ENCODE measurements around the gene HLA-E. TPM values are rescaled to one million over a fixed set of nuclear protein-coding genes. Genes with fewer than 3 reads are reported as not detected.
A peak's percentile ranks its signal among the peaks of the same experiment; 100 is the strongest.
"Not testable (repeated sequence)": the region's sequence is repeated elsewhere in the genome, so short reads cannot be mapped to it uniquely, and the experiment has no call there.

The HLA-E gene
- total RNA-seq, 1 donor from 2014 or later = 358 TPM

DNA sequence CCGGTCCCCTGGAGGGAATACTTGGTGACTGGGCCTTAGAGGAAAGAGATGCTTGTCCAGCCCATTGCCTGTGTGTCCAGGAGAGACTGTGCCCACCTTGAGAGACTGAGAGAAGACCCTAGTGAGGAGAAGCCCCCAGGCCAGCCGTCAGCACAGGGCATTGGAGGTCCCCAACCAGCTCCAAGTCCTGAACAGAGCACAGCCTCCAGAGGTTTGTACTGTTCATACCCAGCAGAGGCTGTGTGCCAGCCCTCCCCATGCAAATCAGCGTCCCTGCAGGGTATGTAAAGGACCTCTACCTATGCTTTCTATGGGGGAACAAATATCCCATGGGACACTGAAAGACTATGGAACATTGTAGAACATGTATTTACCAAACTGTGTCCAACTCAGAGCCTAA lies 8.4 kb downstream of the HLA-E start:
- Mint-ChIP-seq H3K4me3 (ENCODE audit: low read depth) (no peak overlapping the region), H3K9me3 (no peaks in the 10 kb centered on the region), H3K4me1 (ENCODE audit: low read depth) (peaks cover 57% of the 10 kb centered on the region), H3K27ac (peak overlapping the region; percentile 2), H3K36me3 (ENCODE audit: low read depth) (peaks cover 27% of the 10 kb centered on the region), H3K27me3 (ENCODE audit: low read depth) (no peaks in the 10 kb centered on the region)
- no peak for DNase-seq (ENCODE audit: low spot score)
- intact Hi-C loops (cut with micrococcal nuclease) = loop anchor here (2.0 kb wide), 1 partner anchor 43 kb away; no protein-coding TSS in a partner anchor

DNA sequence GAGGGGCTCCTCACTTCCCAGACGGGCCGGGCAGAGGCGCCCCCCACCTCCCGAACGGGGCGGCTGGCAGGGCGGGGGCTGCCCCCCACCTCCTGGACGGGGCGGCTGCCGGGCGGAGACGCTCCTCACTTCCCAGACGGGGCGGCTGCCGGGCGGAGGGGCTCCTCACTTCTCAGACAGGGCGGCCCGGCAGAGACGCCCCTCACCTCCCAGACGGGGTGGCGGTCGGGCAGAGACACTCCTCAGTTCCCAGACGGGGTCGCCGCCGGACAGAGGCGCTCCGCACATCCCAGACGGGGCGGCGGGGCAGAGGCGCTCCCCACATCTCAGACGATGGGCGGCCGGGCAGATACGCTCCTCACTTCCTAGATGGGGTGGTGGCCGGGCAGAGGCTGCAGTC lies 9.4 kb downstream of the HLA-E start:
- Mint-ChIP-seq H3K4me1 (ENCODE audit: low read depth) (peaks cover 49% of the 10 kb centered on the region), H3K36me3 (ENCODE audit: low read depth) (peaks cover 18% of the 10 kb centered on the region)
- H3K27me3 Mint-ChIP-seq (ENCODE audit: low read depth); DNase-seq (ENCODE audit: low spot score); intact Hi-C loops (cut with micrococcal nuclease); H3K27ac Mint-ChIP-seq; H3K4me3 Mint-ChIP-seq (ENCODE audit: low read depth); H3K9me3 Mint-ChIP-seq: not testable (repeated sequence)

DNA sequence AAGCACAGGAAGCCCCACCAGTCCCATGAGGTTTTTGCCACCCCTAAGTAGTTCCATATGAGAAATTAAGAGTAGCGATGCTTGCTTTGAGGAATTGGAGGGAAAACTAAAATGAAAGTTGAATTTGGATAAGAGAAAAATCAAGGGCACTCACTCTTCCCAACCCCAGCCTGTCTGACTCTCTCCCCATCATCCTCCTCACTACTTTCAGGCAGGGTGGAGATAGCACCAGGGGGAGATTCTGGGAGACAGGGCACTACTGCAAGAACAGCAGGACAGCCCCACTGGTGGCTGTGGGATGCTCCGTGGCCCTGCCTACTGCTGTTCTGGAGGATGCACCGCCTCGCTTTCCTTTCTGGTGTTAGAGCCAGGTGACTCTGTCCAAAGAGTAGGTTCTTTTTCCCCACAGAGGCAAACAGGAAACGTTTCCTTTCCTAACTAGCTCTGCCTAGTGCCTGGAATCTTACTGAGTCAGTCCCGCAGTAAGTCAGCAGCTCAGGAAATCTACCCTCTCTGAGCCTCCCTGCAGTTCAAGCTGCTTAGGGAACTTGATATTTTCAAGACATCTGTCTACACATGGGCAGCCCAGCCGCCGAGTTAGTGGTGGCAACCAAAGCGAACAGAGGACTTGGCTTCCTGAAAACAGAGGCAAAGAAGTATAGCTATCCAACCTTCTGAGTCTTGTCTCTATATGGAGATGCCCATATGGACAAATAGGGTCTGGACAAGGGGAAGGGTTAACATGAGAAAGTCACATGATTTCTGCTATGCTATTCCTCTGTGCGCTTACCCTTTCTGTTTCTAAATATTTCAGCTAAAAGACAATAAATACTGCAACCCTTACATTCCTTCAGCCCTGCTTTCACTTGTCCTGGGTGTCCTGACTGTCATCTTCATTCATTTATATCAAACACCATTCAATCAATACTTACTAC lies 11.4 kb downstream of the HLA-E start:
- peak overlapping the region; percentile 7 for H3K4me3 Mint-ChIP-seq (ENCODE audit: low read depth)
- H3K9me3 Mint-ChIP-seq = no peaks in the 10 kb centered on the region
- H3K36me3 Mint-ChIP-seq (ENCODE audit: low read depth) = peaks cover 3% of the 10 kb centered on the region
- DNase-seq (ENCODE audit: low spot score) = no peak
- intact Hi-C loops (cut with micrococcal nuclease) = no loop called here
- H3K27ac Mint-ChIP-seq = no peak overlapping the region
- no peaks in the 10 kb centered on the region for H3K27me3 Mint-ChIP-seq (ENCODE audit: low read depth)
- H3K4me1 Mint-ChIP-seq (ENCODE audit: low read depth) = peaks cover 32% of the 10 kb centered on the region

DNA sequence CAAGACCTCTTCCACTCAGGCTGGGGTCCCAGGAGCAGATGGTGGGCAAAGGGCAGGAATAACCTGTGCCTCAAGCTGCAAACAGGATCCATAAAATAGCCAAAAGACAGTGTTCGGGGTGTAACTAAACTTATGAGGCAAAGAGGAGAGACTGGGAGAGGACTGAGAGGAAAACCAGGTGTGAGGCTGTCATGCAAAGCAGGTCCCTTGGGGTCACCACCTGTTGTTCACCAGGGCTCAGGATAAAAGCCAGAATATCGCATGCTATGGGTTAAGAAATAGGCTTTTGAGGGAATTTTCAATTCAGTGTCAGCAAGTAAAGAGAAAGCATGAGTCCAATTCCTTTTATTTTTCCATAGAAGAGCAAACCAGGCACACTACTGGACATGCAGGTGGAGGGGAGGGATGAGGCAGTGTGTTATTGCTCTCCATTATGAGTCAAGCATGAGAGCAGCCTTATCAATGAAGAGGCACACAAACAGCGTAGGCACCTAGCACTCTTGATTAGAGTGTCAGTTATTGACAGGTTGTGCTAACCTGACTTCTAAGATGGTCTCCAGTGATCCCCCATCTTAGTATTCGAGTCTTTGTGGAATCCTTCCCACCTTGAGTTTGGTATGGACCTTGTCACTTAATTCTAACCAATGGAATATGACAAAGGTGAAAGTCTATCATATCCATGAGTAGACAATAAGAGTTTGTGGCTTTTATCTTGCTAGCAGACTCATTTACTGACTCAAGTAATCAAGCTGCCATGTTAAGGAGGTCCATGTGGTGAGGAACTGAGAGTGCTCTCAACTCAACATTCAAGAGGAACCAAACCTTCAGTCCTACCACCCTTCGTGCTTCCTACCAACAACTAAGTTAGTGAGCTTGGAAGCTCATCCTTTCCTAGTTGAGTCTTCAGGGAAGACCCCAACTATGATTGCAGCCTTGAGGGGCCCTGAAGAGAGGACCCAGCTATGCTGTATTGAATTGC lies 18.8 kb downstream of the HLA-E start:
- Mint-ChIP-seq H3K27ac (peak overlapping the region; percentile 82), H3K4me1 (ENCODE audit: low read depth) (peaks cover 43% of the 10 kb centered on the region), H3K27me3 (ENCODE audit: low read depth) (no peaks in the 10 kb centered on the region), H3K9me3 (no peaks in the 10 kb centered on the region), H3K36me3 (ENCODE audit: low read depth) (peaks cover 5% of the 10 kb centered on the region), H3K4me3 (ENCODE audit: low read depth) (peak overlapping the region; percentile 23)
- no peak for DNase-seq (ENCODE audit: low spot score)
- intact Hi-C loops (cut with micrococcal nuclease) = no loop called here

DNA sequence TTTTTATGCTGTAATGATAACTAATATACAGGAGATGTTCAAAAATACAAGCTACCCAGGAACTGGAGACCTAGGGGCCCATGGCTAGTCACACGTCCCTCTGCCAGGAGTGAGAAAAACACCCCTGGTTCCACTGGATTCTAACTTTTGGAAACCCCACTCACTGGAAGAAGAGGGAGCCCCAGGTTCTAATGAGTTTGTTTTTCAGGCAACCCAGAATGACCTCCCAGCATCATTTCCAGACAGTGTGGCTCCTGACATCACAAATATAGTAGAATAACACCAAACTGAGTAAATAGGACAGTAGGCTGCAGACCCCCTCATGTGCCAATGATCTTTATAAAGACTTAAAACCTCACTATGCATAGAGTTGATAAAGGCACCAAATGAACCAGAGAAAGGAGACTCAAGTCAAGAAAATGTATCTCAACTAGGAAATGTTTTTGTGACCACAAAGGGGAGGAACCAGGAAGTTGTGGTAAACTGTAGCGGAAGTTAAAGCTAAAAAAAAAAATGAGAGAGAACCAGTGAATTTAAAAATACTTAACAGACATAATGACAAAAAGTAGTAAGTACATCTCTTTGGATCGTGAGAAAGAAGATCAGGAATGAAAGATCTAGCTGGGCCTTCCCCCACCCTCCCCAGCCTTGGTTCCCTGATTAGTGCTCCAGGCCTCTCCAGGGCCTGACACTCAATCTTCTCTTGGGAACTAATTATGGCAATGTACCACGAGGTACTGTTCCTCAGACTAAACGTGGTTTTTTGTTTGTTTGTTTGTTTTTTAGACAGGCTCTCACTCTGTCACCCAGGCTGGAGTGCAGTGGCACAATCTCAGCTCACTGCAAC lies 19.8 kb downstream of the HLA-E start:
- Mint-ChIP-seq H3K36me3 (ENCODE audit: low read depth) (peaks cover 5% of the 10 kb centered on the region), H3K4me1 (ENCODE audit: low read depth) (peaks cover 43% of the 10 kb centered on the region), H3K27ac (peak overlapping the region; percentile 82), H3K9me3 (no peaks in the 10 kb centered on the region), H3K4me3 (ENCODE audit: low read depth) (peak overlapping the region; percentile 23), H3K27me3 (ENCODE audit: low read depth) (no peaks in the 10 kb centered on the region)
- intact Hi-C loops (cut with micrococcal nuclease) = loop anchor here (1.0 kb wide), 1 partner anchor 19 kb away; no protein-coding TSS in a partner anchor
- DNase-seq (ENCODE audit: low spot score) = no peak

DNA sequence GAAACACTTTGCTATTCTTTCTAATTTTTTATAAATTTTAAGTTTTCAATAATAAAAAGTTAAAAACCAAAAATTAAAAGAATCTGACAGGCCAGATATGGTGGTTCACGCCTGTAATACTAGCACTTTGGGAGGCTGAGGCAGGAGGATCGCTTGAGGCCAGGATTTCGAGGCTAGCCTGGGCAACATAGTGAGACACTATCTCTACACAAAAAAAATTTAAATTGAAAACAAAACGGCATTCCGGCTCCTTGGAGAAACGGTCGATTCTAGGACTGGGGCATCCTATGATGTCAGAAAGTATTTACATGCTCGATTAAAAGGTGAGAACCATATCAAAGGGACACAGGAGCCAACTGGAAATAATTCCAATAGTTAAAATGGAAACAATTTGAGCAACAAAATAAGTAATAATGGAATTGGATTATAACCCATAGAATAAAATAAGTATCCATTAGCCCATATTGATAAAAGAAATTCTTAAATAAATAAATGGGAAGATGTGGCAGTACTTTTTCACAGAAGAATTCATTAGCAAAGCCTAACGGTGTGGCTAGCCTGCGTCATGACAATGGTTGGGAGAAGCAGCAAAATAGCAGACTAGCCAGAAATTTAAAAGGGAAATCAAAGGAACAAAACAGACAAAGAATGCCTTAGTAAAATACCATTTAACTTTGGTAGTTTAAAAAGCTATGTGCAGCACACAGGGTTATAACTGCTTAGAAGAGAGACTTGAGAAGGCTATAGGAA lies 21.3 kb downstream of the HLA-E start:
- no peak for DNase-seq (ENCODE audit: low spot score)
- Mint-ChIP-seq H3K27me3 (ENCODE audit: low read depth) (no peaks in the 10 kb centered on the region), H3K4me3 (ENCODE audit: low read depth) (no peak overlapping the region), H3K27ac (no peak overlapping the region), H3K4me1 (ENCODE audit: low read depth) (peaks cover 52% of the 10 kb centered on the region), H3K36me3 (ENCODE audit: low read depth) (peaks cover 5% of the 10 kb centered on the region), H3K9me3 (no peaks in the 10 kb centered on the region)
- intact Hi-C loops (cut with micrococcal nuclease) = no loop called here

DNA sequence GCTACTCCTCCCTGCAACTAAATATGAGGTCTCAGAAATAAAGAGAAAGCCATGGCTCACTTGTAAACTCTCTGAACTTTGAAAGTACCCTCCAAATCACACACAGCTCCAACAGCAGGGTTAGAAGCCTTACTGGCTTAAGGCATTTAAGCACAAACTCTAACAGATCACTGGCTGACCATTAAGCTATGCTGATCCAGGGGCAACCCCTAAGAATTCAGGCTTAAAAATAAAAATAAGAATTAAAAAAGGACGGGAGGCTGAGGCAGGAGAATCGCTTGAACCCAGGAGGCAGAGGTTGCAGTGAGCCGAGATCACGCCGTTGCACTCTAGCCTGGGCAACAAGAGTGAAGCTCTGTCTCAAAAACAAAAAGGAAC lies 21.8 kb downstream of the HLA-E start:
- peaks cover 5% of the 10 kb centered on the region for H3K36me3 Mint-ChIP-seq (ENCODE audit: low read depth)
- DNase-seq (ENCODE audit: low spot score) = no peak
- intact Hi-C loops (cut with micrococcal nuclease) = no loop called here

DNA sequence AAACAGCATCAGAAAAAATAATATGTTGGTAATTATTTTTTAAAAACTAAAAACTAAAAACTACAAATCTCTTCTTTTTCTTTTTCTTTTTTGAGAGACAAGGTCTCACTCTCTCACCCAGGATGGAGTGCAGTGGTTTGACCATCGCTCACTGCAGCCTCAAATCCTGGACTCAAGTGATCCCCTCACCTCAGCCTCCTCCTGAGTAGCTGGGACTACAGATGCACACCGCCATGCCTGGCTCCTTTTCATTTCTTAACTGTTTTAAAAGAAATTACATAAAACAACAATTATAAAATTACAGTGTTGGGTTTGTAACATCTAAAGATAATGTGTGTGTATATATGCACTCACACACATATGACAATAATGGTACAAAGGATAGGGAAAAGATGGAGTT lies 24.1 kb downstream of the HLA-E start:
- Mint-ChIP-seq H3K27me3 (ENCODE audit: low read depth) (no peaks in the 10 kb centered on the region), H3K9me3 (peaks cover 3% of the 10 kb centered on the region), H3K4me1 (ENCODE audit: low read depth) (peaks cover 49% of the 10 kb centered on the region), H3K36me3 (ENCODE audit: low read depth) (peaks cover 10% of the 10 kb centered on the region), H3K27ac (no peak overlapping the region), H3K4me3 (ENCODE audit: low read depth) (no peak overlapping the region)
- intact Hi-C loops (cut with micrococcal nuclease) = no loop called here
- DNase-seq (ENCODE audit: low spot score) = no peak

More for the DNA sequence above, 21.8 kb downstream of the HLA-E start:
- H3K4me3 Mint-ChIP-seq (ENCODE audit: low read depth) = peak overlapping the region; percentile 19
- no peaks in the 10 kb centered on the region for H3K27me3 Mint-ChIP-seq (ENCODE audit: low read depth)
- H3K4me1 Mint-ChIP-seq (ENCODE audit: low read depth) = peaks cover 53% of the 10 kb centered on the region
- peak overlapping the region; percentile 26 for H3K27ac Mint-ChIP-seq
- no peaks in the 10 kb centered on the region for H3K9me3 Mint-ChIP-seq

DNA sequence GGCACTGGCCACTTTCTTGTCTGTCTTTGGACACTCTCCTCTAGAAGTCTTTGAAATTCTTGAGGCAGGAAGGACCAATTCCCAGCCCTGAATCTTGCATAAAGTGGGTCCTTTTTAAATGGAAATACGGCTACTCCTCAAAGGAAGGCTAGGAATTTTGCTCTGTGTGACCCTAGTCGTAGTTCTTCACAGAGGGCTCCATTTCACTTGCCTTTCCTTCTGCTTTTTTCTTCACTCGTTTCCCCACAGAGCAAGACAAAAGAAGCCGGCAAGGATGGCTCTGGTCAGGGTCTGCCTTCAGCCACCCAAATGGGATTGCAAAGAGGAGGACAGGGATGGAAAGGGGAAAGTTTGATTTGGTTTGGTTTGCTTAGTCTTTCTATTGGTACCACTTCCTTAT lies 25.8 kb downstream of the HLA-E start:
- peaks cover 20% of the 10 kb centered on the region for H3K36me3 Mint-ChIP-seq (ENCODE audit: low read depth)
- H3K4me1 Mint-ChIP-seq (ENCODE audit: low read depth) = peaks cover 40% of the 10 kb centered on the region
- H3K27me3 Mint-ChIP-seq (ENCODE audit: low read depth) = no peaks in the 10 kb centered on the region
- H3K9me3 Mint-ChIP-seq = peaks cover 10% of the 10 kb centered on the region
- peak overlapping the region; percentile 81 for H3K4me3 Mint-ChIP-seq (ENCODE audit: low read depth)
- DNase-seq (ENCODE audit: low spot score) = no peak
- H3K27ac Mint-ChIP-seq = peak overlapping the region; percentile 93
- intact Hi-C loops (cut with micrococcal nuclease) = loop anchor here (5.0 kb wide), 1 partner anchor 297 kb away; no protein-coding TSS in a partner anchor

DNA sequence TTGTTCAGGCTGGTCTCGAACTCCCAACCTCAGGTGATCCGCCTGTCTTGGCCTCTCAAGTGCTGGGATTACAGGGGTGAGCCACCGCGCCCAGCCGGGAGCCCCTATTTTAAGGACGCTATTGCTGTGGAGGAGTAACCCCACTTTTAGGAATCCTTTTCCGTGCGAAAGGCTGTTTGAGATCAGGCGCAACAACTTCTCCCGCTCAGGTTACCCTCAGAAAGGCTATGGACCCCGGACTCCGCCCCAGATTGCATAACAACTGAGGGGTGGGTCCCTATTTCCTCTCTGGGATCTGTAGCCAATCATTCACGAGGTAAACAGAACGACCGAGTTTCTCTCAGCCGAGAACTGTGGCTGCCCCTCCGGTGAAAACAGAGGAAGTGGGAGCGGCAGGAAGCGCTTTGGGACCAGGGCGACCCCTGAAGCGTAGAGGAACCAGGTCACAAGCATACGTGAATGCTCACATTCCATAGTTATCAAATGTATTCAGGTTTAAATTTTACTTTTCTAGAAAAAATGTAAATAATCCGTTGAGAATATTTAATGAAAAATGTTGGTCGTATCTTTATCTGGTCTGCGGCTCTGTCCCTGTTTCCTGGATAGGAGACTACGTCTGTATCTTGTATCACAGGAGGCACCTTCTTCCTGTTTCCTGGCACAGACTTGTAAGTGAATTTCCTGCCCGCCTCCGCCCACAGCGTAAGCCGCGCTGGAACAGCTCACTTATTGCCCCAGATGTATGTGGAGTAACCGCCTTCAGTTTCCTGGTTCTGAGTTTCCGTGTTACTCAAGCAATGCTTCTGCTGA lies 26.8 kb downstream of the HLA-E start:
- no peaks in the 10 kb centered on the region for H3K27me3 Mint-ChIP-seq (ENCODE audit: low read depth)
- H3K4me1 Mint-ChIP-seq (ENCODE audit: low read depth) = peaks cover 36% of the 10 kb centered on the region
- H3K36me3 Mint-ChIP-seq (ENCODE audit: low read depth) = peaks cover 22% of the 10 kb centered on the region
- peak overlapping the region; percentile 88 for H3K27ac Mint-ChIP-seq
- H3K9me3 Mint-ChIP-seq = peaks cover 10% of the 10 kb centered on the region
- peak; percentile 90 for DNase-seq (ENCODE audit: low spot score)
- peak overlapping the region; percentile 75 for H3K4me3 Mint-ChIP-seq (ENCODE audit: low read depth)
- intact Hi-C loops (cut with micrococcal nuclease) = loop anchor here (1.0 to 5.0 kb wide), 4 partner anchors 13 to 296 kb away; partner anchors contain the start of gene HLA-E

DNA sequence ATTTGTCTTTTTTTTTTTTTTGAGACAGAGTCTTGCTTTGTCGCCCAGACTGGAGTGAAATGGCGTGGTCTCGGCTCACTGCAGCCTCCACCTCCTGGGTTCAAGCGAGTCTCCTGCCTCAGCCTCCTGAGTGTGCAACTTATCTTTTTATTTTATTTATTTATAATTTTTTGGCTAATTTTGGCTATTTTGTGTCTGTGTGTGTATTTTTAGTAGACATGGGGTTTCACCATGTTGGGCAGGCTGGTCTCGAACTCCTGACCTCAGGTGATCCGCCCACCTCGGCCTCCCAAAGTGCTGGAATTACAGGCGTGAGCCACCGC lies 27.4 kb downstream of the HLA-E start:
- intact Hi-C loops (cut with micrococcal nuclease) = loop anchor here (1.0 to 5.0 kb wide), 4 partner anchors 13 to 296 kb away; partner anchors contain the start of gene HLA-E
- Mint-ChIP-seq H3K4me1 (ENCODE audit: low read depth) (peaks cover 35% of the 10 kb centered on the region), H3K36me3 (ENCODE audit: low read depth) (peaks cover 22% of the 10 kb centered on the region), H3K4me3 (ENCODE audit: low read depth) (peak overlapping the region; percentile 75), H3K9me3 (peaks cover 10% of the 10 kb centered on the region), H3K27ac (peak overlapping the region; percentile 88)
- H3K27me3 Mint-ChIP-seq (ENCODE audit: low read depth); DNase-seq (ENCODE audit: low spot score): not testable (repeated sequence)

Measured in activated T-helper 2 cell treated with anti-CD3 and anti-CD28 coated beads, Interferon-gamma antibody, Interleukin-2, Interleukin-4, amounts not matched to agents 10 μg/mL and 5 μg/mL and 100 μg/mL, durations not matched to agents 14 hours and 24 hours and 36 hours (primary cell).